H1 (cell line): ENCODE data around the gene CDH16. TPM values are rescaled to one million over a fixed set of nuclear protein-coding genes. Genes with fewer than 3 reads are reported as not detected.

Source experiments
- CTCF ChIA-PET: fragments of 300-600 bp; sonication (Branson Sonifier 250); formaldehyde crosslinking; loops from one replicate; lab custom pipeline; 2021; ENCODE audit not compliant: partially characterized antibody; lab: Charles Lee
- POLR2A ChIA-PET: fragments of 300-600 bp; sonication (Branson Sonifier 250); formaldehyde crosslinking; loops from one replicate; lab custom pipeline; 2021; ENCODE audit warnings: inconsistent platforms; ENCODE audit not compliant: partially characterized antibody; lab: Charles Lee
- DNase-seq, 2 experiments: peaks; one replicate each; pipeline versions ENCODE4 v3.0.0 to v3.0.0-alpha.2; 2010 to 2022; ENCODE audit warnings: low spot score in 2 of 2, low read depth in 1 of 2, mixed read lengths in 1 of 2
- FAIRE-seq: peaks from 2 replicates; lab custom pipeline; 2011; peaks lifted over from hg19 to GRCh38; lab: Jason Lieb, UNC
- H2AFZ ChIP-seq: 2 replicates; pipeline ENCODE4 v1.8.1; 2012; ENCODE audit warnings: low read length, inconsistent platforms
- H2AK5ac ChIP-seq: 2 replicates; pipeline ENCODE4 v1.6.1; 2013; ENCODE audit warnings: low read depth, low read length
- H2BK120ac ChIP-seq: replicated peaks from 2 replicates; pipeline ENCODE3; 2013; ENCODE audit warnings: low read depth, low read length, inconsistent platforms
- H2BK12ac ChIP-seq: 2 replicates; pipeline ENCODE4 v1.6.1; 2013; ENCODE audit warnings: low read depth, low read length
- H2BK15ac ChIP-seq: 2 replicates; pipeline ENCODE4 v1.6.1; 2013; ENCODE audit warnings: low read length
- H2BK20ac ChIP-seq: 2 replicates; pipeline ENCODE4 v1.6.1; 2013; ENCODE audit warnings: low read length
- H2BK5ac ChIP-seq: 2 replicates; pipeline ENCODE4 v1.6.1; 2013; ENCODE audit warnings: low read depth, low read length
- H3K14ac ChIP-seq: 2 replicates; pipeline ENCODE4 v1.6.1; 2013; ENCODE audit warnings: inconsistent platforms; ENCODE audit not compliant: insufficient read length
- H3K18ac ChIP-seq: 2 replicates; pipeline ENCODE4 v1.6.1; 2013; ENCODE audit warnings: low read length; ENCODE audit errors: extremely low read depth
- H3K23ac ChIP-seq: 2 replicates; pipeline ENCODE4 v1.6.1; 2013; ENCODE audit warnings: inconsistent platforms; ENCODE audit not compliant: insufficient read length
- H3K23me2 ChIP-seq: 2 replicates; pipeline ENCODE4 v1.6.1; 2013; ENCODE audit warnings: low read depth, low read length
- H3K27ac ChIP-seq: 2 replicates; pipeline ENCODE4 v1.6.1; 2011; ENCODE audit warnings: low read depth, low read length, inconsistent platforms
- H3K27me3 ChIP-seq, 4 experiments: replicated peaks in 1 of 4; 1 replicate in 1 of 4; 2 replicates in 3 of 4; pipeline versions ENCODE4 v1.6.1 to v1.8.1; 2011 to 2013; ENCODE audit warnings: low read length in 3 of 4, mild to moderate bottlenecking in 3 of 4, inconsistent platforms in 2 of 4, mixed read lengths in 2 of 4, moderate library complexity in 1 of 4; ENCODE audit not compliant: control insufficient read depth in 3 of 4, insufficient read depth in 3 of 4; ENCODE audit errors: extremely low read depth in 1 of 4
- H3K36me3 ChIP-seq, 4 experiments: 2 replicates each; pipeline versions ENCODE4 v1.6.1 to v1.8.1; 2011 to 2013; ENCODE audit warnings: mild to moderate bottlenecking in 4 of 4, low read length in 3 of 4, moderate library complexity in 2 of 4, control low read depth in 1 of 4, inconsistent platforms in 1 of 4; ENCODE audit not compliant: insufficient read depth in 4 of 4, control insufficient read depth in 2 of 4
- H3K4ac ChIP-seq: replicated peaks from 2 replicates; pipeline ENCODE3; 2013; ENCODE audit warnings: low read length, low read depth, mixed read lengths, inconsistent platforms; ENCODE audit not compliant: insufficient read length
- H3K4me1 ChIP-seq, 4 experiments: replicated peaks in 1 of 4; 1 replicate in 1 of 4; 2 replicates in 3 of 4; pipeline versions ENCODE4 v1.6.1 to v1.8.1; 2011 to 2013; ENCODE audit warnings: low read length in 3 of 4, inconsistent platforms in 2 of 4, mixed read lengths in 1 of 4; ENCODE audit not compliant: insufficient read depth in 4 of 4, control insufficient read depth in 3 of 4
- H3K4me2 ChIP-seq, 2 experiments: 2 replicates each; pipeline versions ENCODE4 v1.6.1 to v1.8.1; 2011 to 2013; ENCODE audit warnings: low read depth in 2 of 2, low read length in 2 of 2, control low read depth in 1 of 2, inconsistent platforms in 1 of 2, mild to moderate bottlenecking in 1 of 2; ENCODE audit not compliant: insufficient read depth in 1 of 2
- H3K4me3 ChIP-seq, 4 experiments: fragments of 200-600, 300-600 bp in 1 of 4; sonication (generic), shearing (Covaris generic), sonication (Bioruptor Twin) in 1 of 4; 2 replicates each; pipeline versions ENCODE4 v1.5.1 to v1.8.1; 2011 to 2016; ENCODE audit warnings: low read length in 4 of 4, low read depth in 3 of 4, control low read depth in 2 of 4, inconsistent platforms in 2 of 4, mild to moderate bottlenecking in 2 of 4, mixed read lengths in 1 of 4, moderate library complexity in 1 of 4; ENCODE audit not compliant: insufficient read depth in 2 of 4; ENCODE audit errors: extremely low read depth in 1 of 4
- H3K56ac ChIP-seq: replicated peaks from 2 replicates; pipeline ENCODE3; 2013; ENCODE audit warnings: low read depth, mild to moderate bottlenecking, mixed read lengths, low read length, inconsistent platforms; ENCODE audit not compliant: insufficient read length
- H3K79me1 ChIP-seq: 2 replicates; pipeline ENCODE4 v1.6.1; 2013; ENCODE audit warnings: low read depth, low read length, control low read depth
- H3K79me2 ChIP-seq, 2 experiments: 2 replicates each; pipeline versions ENCODE4 v1.6.1 to v1.8.1; 2012 to 2013; ENCODE audit warnings: low read length in 2 of 2, mild to moderate bottlenecking in 2 of 2, inconsistent platforms in 1 of 2; ENCODE audit not compliant: insufficient read depth in 2 of 2, control insufficient read depth in 1 of 2
- H3K9ac ChIP-seq, 4 experiments: replicated peaks in 1 of 4; 1 replicate in 1 of 4; 2 replicates in 3 of 4; pipeline versions ENCODE4 v1.6.1 to v1.8.1; 2011 to 2013; ENCODE audit warnings: low read depth in 3 of 4, low read length in 3 of 4, control low read depth in 2 of 4, mild to moderate bottlenecking in 2 of 4, moderate library complexity in 2 of 4, inconsistent platforms in 1 of 4; ENCODE audit errors: extremely low read depth in 1 of 4
- H3K9me3 ChIP-seq, 2 experiments: 2 replicates each; pipeline versions ENCODE4 v1.6.1 to v1.8.1; 2012 to 2013; ENCODE audit warnings: mild to moderate bottlenecking in 2 of 2, moderate library complexity in 2 of 2, control low read depth in 1 of 2, inconsistent platforms in 1 of 2, low read depth in 1 of 2, low read length in 1 of 2, mixed read lengths in 1 of 2; ENCODE audit not compliant: insufficient read depth in 2 of 2
- H4K20me1 ChIP-seq, 2 experiments: replicated peaks in 1 of 2; 2 replicates each; pipeline versions ENCODE3 to v1.8.1; 2011 to 2013; ENCODE audit warnings: inconsistent platforms in 2 of 2, low read length in 2 of 2, mild to moderate bottlenecking in 1 of 2; ENCODE audit not compliant: insufficient read depth in 2 of 2, control insufficient read depth in 1 of 2
- H4K5ac ChIP-seq: 2 replicates; pipeline ENCODE4 v1.6.1; 2013; ENCODE audit warnings: low read length, low read depth, mixed read lengths, inconsistent platforms; ENCODE audit not compliant: insufficient read length
- H4K8ac ChIP-seq: 2 replicates; pipeline ENCODE4 v1.8.0; 2013; ENCODE audit warnings: mild to moderate bottlenecking, moderate library complexity, low read length, inconsistent platforms; ENCODE audit not compliant: insufficient read depth; ENCODE audit errors: extremely low read depth
- H4K91ac ChIP-seq: replicated peaks from 2 replicates; pipeline ENCODE3; 2013; ENCODE audit warnings: low read length, mixed read lengths, inconsistent platforms; ENCODE audit not compliant: insufficient read length
- CBX8 ChIP-seq: fragments of 300-800, 300-1000 bp; sonication (generic); IDR thresholded peaks from 2 replicates; pipeline ENCODE4 v1.7.1; 2016; ENCODE audit warnings: low read depth, low read length, borderline replicate concordance
- CTBP2 ChIP-seq: IDR thresholded peaks from 2 replicates; pipeline ENCODE4 v1.7.0; 2011; ENCODE audit warnings: borderline replicate concordance, mild to moderate bottlenecking, moderate library complexity, mixed read lengths, low read length; ENCODE audit not compliant: insufficient read depth, insufficient read length
- EP300 ChIP-seq, 2 experiments: IDR thresholded peaks; 1 replicate in 1 of 2; 2 replicates in 1 of 2; pipeline ENCODE4 v1.6.1; 2011 to 2012; ENCODE audit warnings: low read depth in 2 of 2, low read length in 2 of 2, mild to moderate bottlenecking in 2 of 2, borderline replicate concordance in 1 of 2, inconsistent platforms in 1 of 2, moderate library complexity in 1 of 2
- GABPA ChIP-seq: IDR thresholded peaks from 2 replicates; pipeline ENCODE4 v1.6.1; 2011; ENCODE audit warnings: mild to moderate bottlenecking, low read length, moderate library complexity, borderline replicate concordance; ENCODE audit not compliant: insufficient read depth
- KDM4A ChIP-seq: IDR thresholded peaks from one replicate; pipeline ENCODE4 v1.7.1; 2012; ENCODE audit warnings: low read depth, mild to moderate bottlenecking, moderate library complexity, low read length, inconsistent platforms; ENCODE audit not compliant: severe bottlenecking
- POU5F1 ChIP-seq: IDR thresholded peaks from 2 replicates; pipeline ENCODE4 v1.6.1; 2011; ENCODE audit warnings: low read depth, mild to moderate bottlenecking, low read length, moderate library complexity
- RFX5 ChIP-seq: IDR thresholded peaks from 2 replicates; pipeline ENCODE4 v1.6.1; 2011; ENCODE audit warnings: low read depth, low read length, improper control_type of control experiment, borderline replicate concordance
- SIX5 ChIP-seq: IDR thresholded peaks from 2 replicates; pipeline ENCODE4 v1.6.1; 2011; ENCODE audit warnings: mild to moderate bottlenecking, low read depth, low read length
- ZNF274 ChIP-seq: IDR thresholded peaks from 2 replicates; pipeline ENCODE4 v1.7.0; 2012; ENCODE audit warnings: low read length, borderline replicate concordance; ENCODE audit errors: extremely low read depth
- WGBS, 2 experiments: shearing (Covaris generic) in 1 of 2; methylation state at CpG; one replicate each; pipeline versions ENCODE4 v1.1.6 to v1.1.7; 2013 to 2015; ENCODE audit warnings: low lambda C conversion rate in 2 of 2, mixed read lengths in 2 of 2, inconsistent platforms in 1 of 2, low coverage in 1 of 2, missing lambda C conversion rate in 1 of 2; ENCODE audit not compliant: insufficient replicate concordance in 2 of 2, insufficient coverage in 1 of 2, insufficient read length in 1 of 2; ENCODE audit errors: extremely low coverage in 1 of 2, missing lambda C conversion rate in 1 of 2; 5-methylcytosine and 5-hydroxymethylcytosine counted together
- polyA plus RNA-seq, 7 experiments: library from polyadenylated mRNA; depleted of rRNA in 3 of 7; stranded (reverse) in 5 of 7; unstranded in 2 of 7; fragments of >200 nt in 5 of 7; fragments of 200-250 nt in 2 of 7; gene quantifications; 1 replicate in 5 of 7; 2 replicates in 1 of 7; 4 replicates in 1 of 7; pipeline versions ENCODE4 v1.2.1 to v1.2.3, GENCODE V29; 2011 to 2013; ENCODE audit warnings: missing spikeins in 2 of 7, mixed read lengths in 2 of 7
- total RNA-seq: library from RNA; stranded (reverse); fragmentation: NEBNext Ultra II Directional; extraction: Animal tissue kit (Norgen Biotek cat#: 25700); gene quantifications from 2 replicates; pipeline ENCODE4 v1.2.1, GENCODE V29; 2021

CDH16 gene
- total and polyA plus RNA-seq, 2 of the 8 experiments (the other 6 are each of a cell fraction or from before 2014, with no cell fraction given): not detected

- H3K4me1 ChIP-seq: no peaks in the 10 kb centered on the region; a peak in 1 of 7 replicates
- no peak overlapping the region for H3K56ac ChIP-seq
- H3K4me3 ChIP-seq: no peak overlapping the region
- FAIRE-seq (no peak), DNase-seq (no peak)
- H3K14ac ChIP-seq: no peak overlapping the region
- no peak overlapping the region for H3K27ac ChIP-seq
- no peak overlapping the region for H2BK5ac ChIP-seq
- no peak overlapping the region for H3K4ac ChIP-seq
- H2BK20ac ChIP-seq: no peak overlapping the region
- no peak overlapping the region for H2BK12ac ChIP-seq
- ChIA-PET CTCF (interaction anchor here (0.8 to 42.0 kb wide), 5 partner anchors 5 to 92 kb away, joined by 3 to 1009 read pairs (median 5); partner anchors contain the start of genes CDH16, PDP2 and RRAD), POLR2A (interaction anchor here (1.3 kb wide), 2 partner anchors 13 to 16 kb away, joined by 3 read pairs; no protein-coding TSS in a partner anchor)
- H3K36me3 ChIP-seq: no peaks in the 10 kb centered on the region
- H4K8ac ChIP-seq: no peak overlapping the region
- no peak overlapping the region for H3K9ac ChIP-seq
- no peaks in the 10 kb centered on the region for H3K9me3 ChIP-seq
- no peak for TF ChIP-seq CBX8
- no peak for TF ChIP-seq EP300 (IDR thresholded peaks at IDR 0.05; ENCODE audit: borderline replicate concordance in 1 of 2, low read depth in 2 of 2, low read length in 2 of 2)
- no peak for TF ChIP-seq SIX5
- no peak for TF ChIP-seq GABPA
- no peak for TF ChIP-seq POU5F1
- TF ChIP-seq ZNF274: no peak
- TF ChIP-seq RFX5: no peak
- no peak for TF ChIP-seq KDM4A
- no peak for TF ChIP-seq CTBP2
- no peaks in the 10 kb centered on the region for H3K79me2 ChIP-seq
- H4K20me1 ChIP-seq: peaks cover 0 to 4% of the 10 kb centered on the region in 2 experiments
- no peak overlapping the region for H3K4me2 ChIP-seq
- H4K91ac ChIP-seq: no peak overlapping the region
- peaks cover 3% of the 10 kb centered on the region; the same call in 1 of the 2 replicates for H3K23me2 ChIP-seq
- no peak overlapping the region for H3K23ac ChIP-seq
- no peak overlapping the region for H2AK5ac ChIP-seq
- no peak overlapping the region for H2AFZ ChIP-seq
- H2BK120ac ChIP-seq: no peak overlapping the region
- H2BK15ac ChIP-seq: no peak overlapping the region
- H3K79me1 ChIP-seq: peaks cover 2% of the 10 kb centered on the region; the same call in 1 of the 2 replicates
- no peak overlapping the region for H4K5ac ChIP-seq
- peaks cover 9 to 24% (median 18%) of the 10 kb centered on the region in 4 experiments; a peak in 6 of 7 replicates for H3K27me3 ChIP-seq
- no peak overlapping the region for H3K18ac ChIP-seq
- 71% methylated on average over 2 of the region's 2 CpGs; no CpG with 5 or more reads in 1 of the 2 experiments for WGBS, 2 experiments
Observed at GRCh38 chr16:66920299-66920590, 1.6 kb upstream of the CDH16 start.
